Heart right ventricle (tissue), 16 donors: ENCODE data around the gene RHOT2. TPM values are rescaled to one million over a fixed set of nuclear protein-coding genes. Genes with fewer than 3 reads are reported as not detected.

Experiments used
- ATAC-seq, 8 donors: fragments of 200-7000 bp; cut with Tn5 transposase; one replicate each; pipeline ENCODE4 v1.9.1; 2020; ENCODE audit warnings: mild to moderate bottlenecking in 8 of 8, moderate library complexity in 8 of 8, moderate number of reproducible peaks in 1 of 8
- DNase-seq, 2 donors: peaks; one replicate each; pipeline ENCODE4 v3.0.0-alpha.2; 2020
- H3K27ac ChIP-seq, 10 donors: fragments of 200-600 bp; sonication (generic) in 2 of 10; one replicate each; pipeline versions ENCODE4 v1.5.0 to v1.8.0; 2020 to 2022; ENCODE audit warnings: mild to moderate bottlenecking in 3 of 10
- H3K27me3 ChIP-seq, 7 donors: fragments of 200-600 bp; one replicate each; pipeline ENCODE4 v1.8.0; 2021 to 2022; ENCODE audit warnings: mild to moderate bottlenecking in 2 of 7
- H3K36me3 ChIP-seq, 9 donors: fragments of 200-600 bp; sonication (generic) in 1 of 9; one replicate each; pipeline versions ENCODE4 v1.5.0 to v1.8.0; 2020 to 2022; ENCODE audit warnings: mild to moderate bottlenecking in 2 of 9
- H3K4me1 ChIP-seq, 9 donors: fragments of 200-600 bp; sonication (generic) in 1 of 9; one replicate each; pipeline versions ENCODE4 v1.5.0 to v1.8.0; 2020 to 2022; ENCODE audit warnings: mild to moderate bottlenecking in 4 of 9
- H3K4me3 ChIP-seq, 10 donors: fragments of 200-600 bp; sonication (generic) in 2 of 10; one replicate each; pipeline versions ENCODE4 v1.5.0 to v1.8.0; 2020 to 2022; ENCODE audit warnings: mild to moderate bottlenecking in 7 of 10, moderate library complexity in 2 of 10
- H3K9me3 ChIP-seq, 11 donors: fragments of 200-600 bp in 10 of 11; sonication (generic) in 2 of 11; one replicate each; pipeline versions ENCODE4 v1.5.0 to v1.8.0; 2013 to 2022; ENCODE audit warnings: mild to moderate bottlenecking in 2 of 11, control low read depth in 1 of 11, moderate library complexity in 1 of 11
- WGBS, 2 donors: extraction: QIAGEN DNeasy Blood & Tissue Kit; methylation state at CpG; one replicate each; pipeline ENCODE4 v1.1.7; 2013; ENCODE audit warnings: inconsistent platforms in 1 of 2; 5-methylcytosine and 5-hydroxymethylcytosine counted together
- intact Hi-C, 10 donors: fragments of 100-400 bp; cut with DNase I; formaldehyde crosslinking; loops; one replicate each; pipeline versions ENCODE4 v1.11.1 to v1.14.2; 2022
- polyA plus RNA-seq, 2 donors: library from polyadenylated mRNA; stranded (reverse); fragments of 200-250 nt; gene quantifications; one replicate each; pipeline ENCODE4 v1.2.3, GENCODE V29; 2013
- total RNA-seq, 10 donors: library from RNA; stranded (reverse); fragmentation: NEBNext Ultra II Directional in 3 of 10; extraction: Animal tissue kit (Norgen Biotek cat#: 25700) in 3 of 10; gene quantifications; one replicate each; pipeline versions ENCODE4 v1.2.1 to v1.2.4, GENCODE V29; 2021 to 2023
- TF ChIP-seq, protein P1 (sequence below), 9 donors: fragments of 200-600 bp; sonication (generic) in 2 of 9; IDR thresholded peaks; one replicate each; pipeline versions ENCODE4 v1.5.0 to v1.8.0; 2021 to 2022; ENCODE audit warnings: antibody characterized with exemption in 9 of 9, mild to moderate bottlenecking in 5 of 9, moderate library complexity in 1 of 9
- donor health status: Arrhythmogenic right ventricular cardiomyopathy.
- donor health status: ischemic (EF 13 %, LVEDD 7.1; RV severe dilation, severe dysfunction).
- donor health status: healthy with polysubstance abuse.
- donor health status: DM: no; HTN: yes; CAD: no.
- donor health status: DM: no; HTN: no; CAD: no.
- donor health status: ischemic (EF 25% LVEDD 6.9; RV normal size, moderate dysfunction).
- donor health status: ischemic (EF 25% LVEDD 5.7; RV mildly dilated, moderate dysfunction).
- donor health status: healthy.
- donor health status: DM: yes; HTN: yes; CAD: no.
- donor health status: Ischemic cardiomyopathy.
- donor health status: ischemic (EF 35%, LVEDD 5.7; RV mildly dilated, moderate dysfunction).
- donor health status: nonischemic (EF 11% LVEDD 7.7; RV severe dilation, severe dysfunction).
- donor health status: DM: yes; HTN: yes; CAD: no.
- donor health status: PGD.
- donor health status: ischemic (EF 29% LVEDD 5.4; RV normal size, mild dysfunction).
- donor health status: nonischemic (EF 23%, LVEDD 6.1; RV moderate dilation, normal function).

Gene RHOT2
- total and polyA plus RNA-seq, 12 donors, result 66.8 to 261 (median 92.6) TPM

DNA sequence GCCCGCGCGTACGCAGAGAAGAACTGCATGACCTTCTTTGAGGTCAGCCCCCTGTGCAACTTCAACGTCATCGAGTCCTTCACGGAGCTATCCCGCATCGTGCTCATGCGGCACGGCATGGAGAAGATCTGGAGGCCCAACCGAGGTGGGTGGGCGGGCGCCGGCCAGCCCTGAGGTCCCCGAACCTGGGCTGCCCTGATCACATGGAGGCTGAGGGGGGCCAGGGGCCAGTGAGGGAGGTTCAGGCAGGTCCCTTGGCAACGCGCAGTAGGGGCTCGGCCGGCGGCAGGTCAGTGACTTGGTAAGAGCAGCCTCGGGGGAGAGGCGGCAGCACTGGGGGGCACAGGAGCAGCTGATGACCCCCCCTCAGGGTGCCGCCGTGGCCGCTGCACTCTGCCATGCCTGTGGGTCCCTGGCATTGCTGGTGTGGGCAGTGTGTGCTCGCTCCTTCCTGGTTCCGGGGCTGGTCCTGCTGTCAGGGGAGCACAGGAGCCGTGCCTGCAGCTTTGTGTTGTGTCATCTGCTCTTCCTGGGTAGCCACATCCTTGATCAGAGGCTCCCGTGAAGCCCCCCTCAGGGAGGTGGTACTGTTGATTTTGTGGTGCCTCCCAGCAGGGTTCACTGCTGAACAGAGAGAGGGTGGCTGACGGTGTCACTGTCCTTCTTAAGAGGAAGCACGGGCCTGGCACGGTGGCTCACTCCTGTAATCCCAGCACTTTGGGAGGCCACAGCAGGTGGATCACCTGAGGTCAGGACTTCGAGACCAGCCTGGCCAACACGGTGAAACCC is 41.8 kb upstream of the RHOT2 start:
- TF ChIP-seq, protein P1, sequence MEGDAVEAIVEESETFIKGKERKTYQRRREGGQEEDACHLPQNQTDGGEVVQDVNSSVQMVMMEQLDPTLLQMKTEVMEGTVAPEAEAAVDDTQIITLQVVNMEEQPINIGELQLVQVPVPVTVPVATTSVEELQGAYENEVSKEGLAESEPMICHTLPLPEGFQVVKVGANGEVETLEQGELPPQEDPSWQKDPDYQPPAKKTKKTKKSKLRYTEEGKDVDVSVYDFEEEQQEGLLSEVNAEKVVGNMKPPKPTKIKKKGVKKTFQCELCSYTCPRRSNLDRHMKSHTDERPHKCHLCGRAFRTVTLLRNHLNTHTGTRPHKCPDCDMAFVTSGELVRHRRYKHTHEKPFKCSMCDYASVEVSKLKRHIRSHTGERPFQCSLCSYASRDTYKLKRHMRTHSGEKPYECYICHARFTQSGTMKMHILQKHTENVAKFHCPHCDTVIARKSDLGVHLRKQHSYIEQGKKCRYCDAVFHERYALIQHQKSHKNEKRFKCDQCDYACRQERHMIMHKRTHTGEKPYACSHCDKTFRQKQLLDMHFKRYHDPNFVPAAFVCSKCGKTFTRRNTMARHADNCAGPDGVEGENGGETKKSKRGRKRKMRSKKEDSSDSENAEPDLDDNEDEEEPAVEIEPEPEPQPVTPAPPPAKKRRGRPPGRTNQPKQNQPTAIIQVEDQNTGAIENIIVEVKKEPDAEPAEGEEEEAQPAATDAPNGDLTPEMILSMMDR (IDR thresholded peaks at IDR 0.05), result no peak
- intact Hi-C loops, result no loop called here
- Histone ChIP-seq H3K4me1 (peaks cover 14 to 24% (median 18%) of the 10 kb centered on the region in 9 donors), H3K36me3 (peaks cover 0 to 41% (median 9%) of the 10 kb centered on the region in 9 donors), H3K27ac (no peak overlapping the region), H3K9me3 (no peaks in the 10 kb centered on the region), H3K27me3 (no peaks in the 10 kb centered on the region), H3K4me3 (no peak overlapping the region)
- 94 to 96% methylated on average over 35 of the region's 35 CpGs for WGBS, 2 donors
- DNase-seq, result no peak
- ATAC-seq, result no peak

GRCh38 chr16:626787-627453 is 41.0 kb upstream of the RHOT2 start:
- TF ChIP-seq, protein P1 (IDR thresholded peaks at IDR 0.05), result no peak
- intact Hi-C loops, result no loop called here
- H3K27ac ChIP-seq, result no peak overlapping the region
- no peak overlapping the region for H3K4me3 ChIP-seq
- no peaks in the 10 kb centered on the region for H3K27me3 ChIP-seq
- DNase-seq (no peak), ATAC-seq (no peak)
- no peaks in the 10 kb centered on the region for H3K9me3 ChIP-seq
- peaks cover 0 to 41% (median 9%) of the 10 kb centered on the region in 9 donors for H3K36me3 ChIP-seq
- H3K4me1 ChIP-seq, result peaks cover 14 to 28% (median 21%) of the 10 kb centered on the region in 9 donors
- whole genome bisulfite sequencing, 2 donors, result 90 to 96% methylated on average over 28 to 29 of the region's 29 CpGs

- no peak for ATAC-seq
- TF ChIP-seq, protein P1 (IDR thresholded peaks at IDR 0.05), result no peak
- Histone ChIP-seq H3K4me3 (no peak overlapping the region), H3K27ac (no peak overlapping the region), H3K36me3 (peaks cover 0 to 42% (median 9%) of the 10 kb centered on the region in 9 donors), H3K4me1 (peaks cover 14 to 28% (median 21%) of the 10 kb centered on the region in 9 donors), H3K27me3 (no peaks in the 10 kb centered on the region), H3K9me3 (no peaks in the 10 kb centered on the region)
- intact Hi-C loops, result no loop called here
- WGBS, 2 donors, result 81 to 86% methylated on average over 50 of the region's 50 CpGs
- no peak for DNase-seq
These were observed 40.3 kb upstream of the RHOT2 start for GRCh38 chr16:627454-628239.
